Dendritic cell treated with granulocyte-macrophage colony-stimulating factor and Interleukin-4, amounts not matched to agents 40 ng/mL and 50 ng/mL, for 4 days (primary cell): Measurements from ENCODE around the gene JUN.

Experiments
- H3K27ac Mint-ChIP-seq: one replicate; pipeline ENCODE4 v1.8.0; 2022; ENCODE audit warnings: mild to moderate bottlenecking, mixed read lengths
- H3K27me3 Mint-ChIP-seq: one replicate; pipeline ENCODE4 v1.8.0; 2022; ENCODE audit warnings: mild to moderate bottlenecking, mixed read lengths
- H3K36me3 Mint-ChIP-seq: one replicate; pipeline ENCODE4 v1.8.0; 2022; ENCODE audit warnings: low read depth, mixed read lengths
- H3K4me1 Mint-ChIP-seq: one replicate; pipeline ENCODE4 v1.8.0; 2022; ENCODE audit warnings: low read depth, mixed read lengths
- H3K4me3 Mint-ChIP-seq: one replicate; pipeline ENCODE4 v1.8.0; 2022; ENCODE audit warnings: mild to moderate bottlenecking, moderate library complexity, mixed read lengths
- H3K9me3 Mint-ChIP-seq: one replicate; pipeline ENCODE4 v1.8.0; 2022; ENCODE audit warnings: mixed read lengths
- intact Hi-C: fragments of 100-400 bp; cut with micrococcal nuclease; formaldehyde crosslinking; loops from one replicate; pipeline ENCODE4 v1.15.0; 2022

JUN gene

DNA sequence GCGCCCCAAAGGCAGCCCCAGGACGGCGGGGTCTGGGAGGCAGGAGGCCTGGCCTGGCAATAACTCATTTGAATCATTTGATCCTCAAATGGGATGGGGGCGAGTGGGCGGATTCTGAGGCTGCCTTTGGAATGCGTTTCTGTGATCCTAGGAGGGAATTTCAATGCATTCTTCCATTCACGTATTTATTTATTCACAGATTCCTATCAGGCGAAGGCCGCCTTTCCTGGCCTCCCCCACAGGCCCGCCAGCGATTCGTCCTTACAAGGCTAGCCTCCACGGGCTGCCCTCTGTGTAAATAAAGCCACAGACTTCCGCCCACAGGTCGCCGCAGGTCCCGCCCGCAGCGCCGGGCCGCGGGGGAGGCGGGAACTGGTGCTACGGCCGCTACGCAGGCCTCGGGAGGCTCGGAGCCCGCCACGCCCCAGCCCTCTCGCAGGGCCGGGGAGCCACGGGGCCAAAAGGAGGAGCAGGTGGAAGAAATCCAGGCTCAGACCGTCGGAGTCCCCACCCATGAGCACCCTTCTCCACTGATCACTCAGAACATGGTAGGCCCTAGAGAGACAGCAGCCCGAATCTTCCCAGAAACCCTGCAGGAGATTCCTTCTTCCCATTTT lies 31.3 kb upstream of the JUN start:
- Mint-ChIP-seq H3K9me3 (no peaks in the 10 kb centered on the region), H3K4me1 (peaks cover 74% of the 10 kb centered on the region)
- intact Hi-C loops, result loop anchor here (5.0 kb wide), 1 partner anchor 67 kb away; no protein-coding TSS in a partner anchor

DNA sequence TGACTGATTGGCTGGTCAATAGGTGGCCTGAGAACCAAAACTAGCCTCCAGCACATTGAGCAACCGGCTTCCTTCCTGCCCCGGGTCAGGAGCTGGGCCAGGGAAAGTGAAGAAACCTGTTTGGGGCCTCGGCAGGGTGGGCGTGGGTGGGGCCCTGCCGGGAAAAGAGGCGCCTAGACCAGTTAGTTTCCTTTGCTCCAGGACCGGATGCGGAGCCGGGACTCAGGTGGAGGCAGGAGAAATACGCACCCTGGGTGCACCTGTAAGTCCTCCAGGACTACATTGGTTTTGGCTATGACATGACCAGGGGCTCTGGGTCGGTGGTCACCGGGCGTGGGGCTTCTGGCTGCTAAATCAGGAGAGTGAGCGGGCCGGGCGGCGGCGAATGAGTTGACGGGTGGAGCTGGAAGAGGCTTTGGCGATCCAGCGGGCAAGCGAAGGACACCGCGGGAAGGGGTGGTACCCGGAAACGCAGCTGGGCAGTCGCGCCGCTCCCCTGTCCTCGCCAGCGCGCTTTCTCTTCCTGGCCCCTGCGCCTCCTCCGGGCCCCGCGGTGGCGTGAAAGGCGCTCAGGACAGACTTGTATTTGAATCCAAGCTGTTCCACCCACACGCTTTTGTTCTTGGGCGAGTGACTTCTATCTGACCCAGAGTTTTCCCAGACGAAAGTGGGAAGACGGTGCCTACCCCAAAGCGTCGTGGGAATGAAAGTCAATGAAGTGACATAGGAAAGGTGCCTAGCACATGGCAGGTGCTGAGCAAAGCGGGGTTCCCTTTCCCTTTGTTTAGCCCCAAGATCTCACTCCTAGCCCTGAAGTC lies 30.6 kb upstream of the JUN start:
- intact Hi-C loops, result loop anchor here (5.0 kb wide), 1 partner anchor 68 kb away; no protein-coding TSS in a partner anchor
- peak overlapping the region; percentile 85 for H3K4me3 Mint-ChIP-seq
- H3K27me3 Mint-ChIP-seq, result no peaks in the 10 kb centered on the region
- H3K27ac Mint-ChIP-seq, result peak overlapping the region; percentile 92
- peaks cover 74% of the 10 kb centered on the region for H3K4me1 Mint-ChIP-seq
- H3K9me3 Mint-ChIP-seq, result no peaks in the 10 kb centered on the region
- H3K36me3 Mint-ChIP-seq, result no peaks in the 10 kb centered on the region

More for the DNA sequence above, 31.3 kb upstream of the JUN start:
- Mint-ChIP-seq H3K27ac (peak overlapping the region; percentile 92), H3K4me3 (peak overlapping the region; percentile 85), H3K27me3 (no peaks in the 10 kb centered on the region), H3K36me3 (no peaks in the 10 kb centered on the region)

DNA sequence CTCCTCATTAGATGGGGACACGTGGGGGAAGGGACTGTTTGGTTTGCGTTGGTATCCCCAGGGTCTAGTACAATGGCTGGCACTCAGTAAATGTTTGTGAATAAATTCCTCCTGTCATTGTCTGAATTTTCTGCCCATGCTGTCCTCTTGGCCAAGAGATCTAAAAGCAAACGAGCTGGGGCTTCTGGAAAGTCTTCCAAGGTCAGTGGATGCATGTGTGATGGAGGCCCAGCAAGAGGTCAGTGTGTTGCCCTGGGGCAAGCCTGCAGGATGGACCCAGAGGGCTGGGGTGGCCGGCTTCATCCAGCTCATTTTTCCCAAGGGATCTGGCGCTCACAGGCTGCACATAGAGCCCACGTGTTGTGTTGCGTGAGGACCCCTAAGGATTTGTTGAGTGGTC lies 30.0 kb upstream of the JUN start:
- no peak overlapping the region for H3K27ac Mint-ChIP-seq

DNA sequence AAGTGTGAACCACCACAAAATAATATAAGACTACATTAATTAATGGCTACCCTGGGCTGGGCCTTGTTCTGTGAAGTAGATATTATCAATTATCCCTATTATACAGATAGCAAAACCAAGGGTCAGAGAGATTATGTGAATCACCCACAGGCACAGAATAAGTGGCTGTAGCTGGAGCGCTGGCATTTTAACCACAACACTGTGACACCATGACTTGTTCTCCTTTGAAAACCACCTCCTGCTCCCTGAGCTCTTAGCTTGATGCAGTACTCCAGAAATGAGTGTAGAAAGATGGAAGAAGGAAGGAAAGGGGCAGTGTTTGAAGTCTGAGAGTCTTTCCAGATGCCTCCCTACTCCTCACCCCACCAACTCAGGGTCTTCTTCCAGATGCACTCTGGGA lies 29.5 kb upstream of the JUN start:
- Mint-ChIP-seq H3K36me3 (no peaks in the 10 kb centered on the region), H3K27me3 (no peaks in the 10 kb centered on the region), H3K9me3 (no peaks in the 10 kb centered on the region), H3K27ac (no peak overlapping the region), H3K4me3 (no peak overlapping the region), H3K4me1 (peaks cover 73% of the 10 kb centered on the region)
- intact Hi-C loops, result no loop called here

More for the DNA sequence above, 30.0 kb upstream of the JUN start:
- Mint-ChIP-seq H3K9me3 (no peaks in the 10 kb centered on the region), H3K4me3 (no peak overlapping the region), H3K36me3 (no peaks in the 10 kb centered on the region), H3K4me1 (peaks cover 73% of the 10 kb centered on the region), H3K27me3 (no peaks in the 10 kb centered on the region)
- intact Hi-C loops, result no loop called here

DNA sequence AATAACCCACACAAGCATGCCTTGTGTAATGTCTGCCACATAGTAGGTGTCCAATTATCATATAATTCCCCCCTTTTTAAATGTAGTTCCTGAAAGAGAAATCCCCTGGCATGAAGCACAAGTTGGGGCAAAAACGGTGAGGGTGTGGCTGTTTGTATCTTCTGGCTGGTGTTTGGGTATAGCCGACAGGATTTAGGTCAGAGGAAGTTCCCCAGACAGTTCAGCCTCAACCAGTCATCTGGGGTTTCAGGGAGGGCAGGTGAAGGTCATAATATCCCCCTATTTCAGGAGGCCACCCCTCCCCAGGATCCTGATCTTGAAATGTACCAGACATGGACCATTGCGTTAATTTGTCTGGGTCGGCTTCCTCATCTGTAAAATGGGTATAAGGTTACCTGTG lies 29.1 kb upstream of the JUN start:
- intact Hi-C loops, result no loop called here
- peaks cover 77% of the 10 kb centered on the region for H3K4me1 Mint-ChIP-seq

DNA sequence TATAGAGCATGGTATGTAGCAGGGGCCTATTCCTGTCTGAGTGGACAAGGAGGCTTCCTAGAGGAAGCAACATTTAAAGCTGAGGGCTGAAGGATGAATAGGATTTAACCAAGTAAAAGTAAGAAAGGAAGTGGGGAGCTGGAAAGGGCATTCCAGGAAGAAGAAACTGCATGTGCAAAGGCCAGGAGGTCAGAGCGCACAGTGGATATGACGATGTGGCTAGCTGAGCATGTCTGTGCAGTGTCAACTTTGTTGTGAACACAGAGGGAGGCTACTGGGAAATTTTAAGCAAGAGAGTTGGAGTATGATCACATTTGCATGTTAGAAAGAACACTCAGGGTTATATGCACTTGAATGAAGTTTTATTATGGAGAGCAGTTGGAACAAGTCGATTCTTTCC lies 28.6 kb upstream of the JUN start:
- no peaks in the 10 kb centered on the region for H3K36me3 Mint-ChIP-seq
- peaks cover 82% of the 10 kb centered on the region for H3K4me1 Mint-ChIP-seq
- no peak overlapping the region for H3K27ac Mint-ChIP-seq
- intact Hi-C loops, result no loop called here
- no peaks in the 10 kb centered on the region for H3K9me3 Mint-ChIP-seq
- H3K4me3 Mint-ChIP-seq, result no peak overlapping the region
- H3K27me3 Mint-ChIP-seq, result no peaks in the 10 kb centered on the region

More for the DNA sequence above, 29.1 kb upstream of the JUN start:
- Mint-ChIP-seq H3K27ac (no peak overlapping the region), H3K36me3 (no peaks in the 10 kb centered on the region), H3K4me3 (no peak overlapping the region), H3K27me3 (no peaks in the 10 kb centered on the region), H3K9me3 (no peaks in the 10 kb centered on the region)

DNA sequence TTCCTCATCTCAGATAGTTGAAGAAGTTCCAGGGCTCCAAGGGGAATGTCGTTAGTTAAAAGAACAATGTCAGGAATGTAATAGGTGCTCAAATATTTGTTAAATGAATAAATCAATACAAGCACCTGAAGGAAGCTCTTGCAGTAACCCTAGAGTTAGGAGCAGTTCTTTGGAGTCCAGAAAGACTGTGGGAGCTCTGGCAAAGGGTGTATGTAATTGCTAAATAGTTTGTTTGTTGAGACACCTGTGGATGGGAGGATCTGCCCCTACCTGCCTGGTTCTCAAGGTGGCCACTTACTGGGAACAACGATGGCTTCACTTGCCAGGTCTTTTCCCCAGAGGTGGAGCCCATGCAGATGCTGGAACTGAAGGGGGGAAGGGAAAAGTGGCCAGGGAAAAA lies 27.5 kb upstream of the JUN start:
- H3K36me3 Mint-ChIP-seq, result no peaks in the 10 kb centered on the region

DNA sequence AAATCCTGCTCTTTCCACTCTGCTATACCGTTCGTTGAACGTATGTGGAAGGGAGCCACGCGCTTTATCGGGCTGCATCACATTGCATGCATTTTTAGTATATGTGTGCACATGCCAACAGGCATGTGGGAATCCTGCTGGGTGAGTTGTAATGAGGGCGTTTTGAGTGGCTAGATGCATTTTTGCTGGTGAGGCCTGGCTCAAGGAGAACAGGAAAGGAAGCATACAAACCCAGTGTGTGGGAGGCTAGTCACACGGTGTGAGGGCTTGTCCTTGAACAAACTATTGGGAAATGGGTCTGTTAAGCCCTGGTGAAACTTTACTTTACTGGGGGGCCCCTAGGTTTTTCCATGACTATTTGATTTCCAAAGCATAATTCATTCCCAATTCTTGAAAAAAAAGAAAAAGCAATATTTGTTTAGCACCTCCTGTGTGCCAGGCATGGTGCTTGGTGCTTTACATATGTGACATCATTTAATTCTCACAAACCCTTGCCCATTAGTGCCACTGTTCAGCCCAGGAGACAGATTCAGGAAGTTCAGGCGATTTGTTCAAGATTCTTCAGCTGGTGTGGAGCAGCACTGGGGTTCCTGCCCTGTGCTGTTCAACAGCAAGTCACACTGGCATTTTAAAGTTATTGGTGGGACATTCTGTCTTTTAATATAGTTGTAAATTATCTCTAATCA lies 25.6 kb upstream of the JUN start:
- H3K4me1 Mint-ChIP-seq, result peaks cover 85% of the 10 kb centered on the region
- H3K9me3 Mint-ChIP-seq, result no peaks in the 10 kb centered on the region
- H3K4me3 Mint-ChIP-seq, result no peak overlapping the region
- H3K36me3 Mint-ChIP-seq, result no peaks in the 10 kb centered on the region
- H3K27ac Mint-ChIP-seq, result peak overlapping the region; percentile 81
- H3K27me3 Mint-ChIP-seq, result no peaks in the 10 kb centered on the region
- intact Hi-C loops, result no loop called here

More for the DNA sequence above, 27.5 kb upstream of the JUN start:
- Mint-ChIP-seq H3K4me1 (peaks cover 81% of the 10 kb centered on the region), H3K27ac (no peak overlapping the region), H3K27me3 (no peaks in the 10 kb centered on the region), H3K4me3 (no peak overlapping the region), H3K9me3 (no peaks in the 10 kb centered on the region)
- intact Hi-C loops, result no loop called here

DNA sequence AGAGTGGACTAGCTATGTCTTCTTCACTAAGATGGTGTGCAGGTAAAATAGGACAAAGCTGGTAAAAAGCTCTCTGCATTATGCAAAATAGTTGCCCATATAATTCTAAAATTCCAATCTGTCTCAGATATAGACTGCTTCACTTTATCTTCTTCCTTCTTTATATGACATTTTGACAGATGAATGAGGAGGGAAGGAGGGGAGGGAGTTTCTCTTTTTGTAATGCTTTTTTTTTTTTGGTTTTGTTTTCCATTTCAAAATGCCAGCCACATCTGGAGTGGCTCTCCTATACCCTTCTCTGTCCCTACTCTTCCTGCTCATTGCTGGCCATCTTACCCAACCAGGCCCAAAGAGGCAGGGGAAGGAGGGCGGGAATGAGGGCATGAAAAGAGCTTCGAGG lies 24.2 kb upstream of the JUN start:
- peaks cover 74% of the 10 kb centered on the region for H3K4me1 Mint-ChIP-seq
- H3K9me3 Mint-ChIP-seq, result no peaks in the 10 kb centered on the region
- H3K36me3 Mint-ChIP-seq, result no peaks in the 10 kb centered on the region
- H3K27me3 Mint-ChIP-seq, result no peaks in the 10 kb centered on the region
- H3K4me3 Mint-ChIP-seq, result no peak overlapping the region
- H3K27ac Mint-ChIP-seq, result no peak overlapping the region
- intact Hi-C loops, result no loop called here

DNA sequence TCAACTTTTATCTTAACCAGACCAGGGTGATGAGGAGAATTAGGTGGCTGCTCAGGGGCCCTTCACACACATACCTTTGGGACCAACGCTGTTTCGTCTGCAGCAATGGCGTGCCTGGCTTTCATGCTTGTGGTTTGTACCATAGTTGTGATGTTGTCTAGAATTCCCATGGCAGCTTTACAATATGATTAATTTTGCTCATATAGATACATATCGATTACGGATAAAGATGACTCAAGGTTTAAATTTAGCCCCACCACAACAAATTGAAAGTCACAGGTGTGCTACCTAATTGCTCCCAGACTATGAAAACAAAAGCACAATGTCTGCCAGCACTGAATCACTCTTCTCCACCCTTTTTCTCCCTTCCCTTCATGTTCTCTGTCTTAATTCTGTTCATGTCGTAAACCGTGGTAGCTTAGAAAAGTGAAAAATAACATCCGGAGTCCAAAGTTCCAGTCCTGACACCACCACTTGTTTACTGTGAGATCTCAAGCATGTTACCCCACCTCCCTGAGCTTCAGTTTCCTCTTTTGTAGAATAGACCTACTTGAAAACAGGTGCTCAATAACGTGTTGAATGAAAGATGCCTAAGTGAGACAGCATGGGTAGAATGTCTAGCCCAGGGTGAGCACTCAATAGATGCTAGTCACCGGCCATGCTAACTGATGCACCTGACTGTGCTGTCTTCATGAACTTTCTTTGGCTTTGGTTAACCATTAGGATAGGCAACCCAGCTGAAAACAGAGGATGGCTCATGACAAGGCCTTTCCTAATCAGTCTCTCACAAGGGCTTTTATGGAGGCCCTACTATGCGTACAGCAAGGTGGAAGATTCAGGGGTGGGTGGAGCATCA lies 22.1 kb upstream of the JUN start:
- intact Hi-C loops, result no loop called here
- Mint-ChIP-seq H3K4me3 (no peak overlapping the region), H3K4me1 (peaks cover 58% of the 10 kb centered on the region), H3K9me3 (no peaks in the 10 kb centered on the region), H3K27ac (peak overlapping the region; percentile 18), H3K36me3 (no peaks in the 10 kb centered on the region), H3K27me3 (no peaks in the 10 kb centered on the region)

DNA sequence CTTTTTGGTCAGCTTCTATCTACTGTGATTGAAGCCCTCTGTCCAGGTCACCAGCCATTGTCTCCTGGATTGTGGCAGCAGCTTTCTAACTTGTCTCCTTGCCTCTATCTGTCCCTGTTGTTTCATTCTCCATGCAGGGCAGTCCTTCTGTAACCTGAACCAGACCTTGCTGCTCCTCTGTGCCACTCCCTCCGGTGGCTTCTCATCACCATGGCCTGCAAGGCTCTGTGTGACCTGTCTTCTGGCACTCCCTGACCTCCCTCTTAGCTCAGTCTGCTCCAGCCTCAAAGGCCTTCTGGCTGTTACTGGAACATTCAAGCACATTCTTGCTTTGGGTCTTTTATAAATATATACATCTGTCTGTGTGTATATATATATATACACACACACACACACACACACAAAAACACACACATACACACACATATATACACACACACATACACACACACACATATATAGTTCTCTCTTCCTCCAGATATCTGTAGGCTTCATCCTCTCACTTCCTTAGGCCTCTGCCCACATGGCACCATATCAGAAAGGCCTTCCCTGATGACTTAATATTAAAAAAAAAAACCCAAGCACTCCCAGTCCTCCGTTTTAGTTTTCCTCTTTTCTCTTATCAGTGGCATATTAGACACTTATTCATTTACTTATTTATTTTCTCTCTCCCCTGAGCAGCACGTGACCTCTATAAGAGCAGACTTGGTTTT lies 21.2 kb upstream of the JUN start:
- Mint-ChIP-seq H3K9me3 (no peaks in the 10 kb centered on the region), H3K27me3 (no peaks in the 10 kb centered on the region), H3K4me1 (peaks cover 50% of the 10 kb centered on the region), H3K27ac (peak overlapping the region; percentile 18), H3K4me3 (no peak overlapping the region), H3K36me3 (no peaks in the 10 kb centered on the region)
- intact Hi-C loops, result no loop called here

DNA sequence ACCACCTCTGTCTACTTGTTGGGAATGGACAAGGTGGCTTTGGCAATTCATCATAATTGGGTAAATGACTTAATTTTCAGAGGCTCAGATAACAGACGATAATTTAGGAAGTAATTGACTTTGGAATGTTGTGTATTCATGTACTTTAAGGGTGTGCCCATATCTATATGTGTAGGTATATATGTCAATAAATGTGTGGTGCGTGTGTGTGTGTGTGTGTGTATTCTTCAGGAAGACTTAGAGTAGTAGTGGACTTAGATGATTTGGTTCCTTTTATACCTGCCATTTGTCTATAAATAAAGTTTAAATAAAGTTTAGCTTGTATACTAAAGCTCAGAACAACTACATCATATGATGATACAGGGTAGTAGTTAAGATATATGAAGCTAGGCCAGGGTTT lies 20.0 kb upstream of the JUN start:
- Mint-ChIP-seq H3K27ac (no peak overlapping the region), H3K4me1 (peaks cover 39% of the 10 kb centered on the region), H3K9me3 (no peaks in the 10 kb centered on the region), H3K36me3 (no peaks in the 10 kb centered on the region), H3K27me3 (peaks cover 2% of the 10 kb centered on the region), H3K4me3 (no peak overlapping the region)
- intact Hi-C loops, result no loop called here
